ENCODE measurements around the gene C11orf68. TPM values are rescaled to one million over a fixed set of nuclear protein-coding genes. Genes with fewer than 3 reads are reported as not detected.

C11orf68 gene
- total RNA-seq, 4 donors from 2014 or later, result 20.8 to 30.7 (median 23.9) TPM

GRCh38 chr11:65882120-65883057 lies 36.5 kb downstream of the C11orf68 start:
- H3K9me3 ChIP-seq, result no peaks in the 10 kb centered on the region
- intact Hi-C loops (cut with DNase I; ENCODE audit: low total_unique reads), result no loop called here
- no peak overlapping the region for H3K4me3 ChIP-seq
- in situ Hi-C loops (cut with MboI; ENCODE audit: low sequenced_read_pairs in 4 of 4), result loop anchor here (5.0 to 10.0 kb wide), 4 partner anchors 82 to 112 kb away; partner anchors contain the start of gene SART1 (in 1 of the 4)
- peaks cover 2 to 4% of the 10 kb centered on the region in 2 donors for H3K4me1 ChIP-seq
- H3K36me3 ChIP-seq, result peaks cover 0 to 44% of the 10 kb centered on the region in 2 donors
- no peaks in the 10 kb centered on the region for H3K27me3 ChIP-seq
- no peak for TF ChIP-seq POLR2A (IDR thresholded peaks at IDR 0.05)
- no peak overlapping the region for H3K27ac ChIP-seq
- ATAC-seq, result no peak
- DNase-seq, result no peak

GRCh38 chr11:65880844-65881421 lies 37.9 kb downstream of the C11orf68 start:
- ATAC-seq, result no peak
- H3K4me1 ChIP-seq, result no peaks in the 10 kb centered on the region
- H3K36me3 ChIP-seq, result peaks cover 0 to 31% of the 10 kb centered on the region in 2 donors
- DNase-seq, result no peak
- no peaks in the 10 kb centered on the region for H3K9me3 ChIP-seq
- H3K27ac ChIP-seq, result no peak overlapping the region
- in situ Hi-C loops (cut with MboI; ENCODE audit: low sequenced_read_pairs in 4 of 4) (loop anchor here (5.0 to 10.0 kb wide), 4 partner anchors 84 to 114 kb away; partner anchors contain the start of gene SART1 (in 1 of the 4)), intact Hi-C loops (cut with DNase I; ENCODE audit: low total_unique reads) (no loop called here)
- H3K27me3 ChIP-seq, result no peaks in the 10 kb centered on the region
- no peak overlapping the region for H3K4me3 ChIP-seq
- TF ChIP-seq POLR2A (IDR thresholded peaks at IDR 0.05) (no peak), CTCF (IDR thresholded peaks at IDR 0.05 in 4 of 5, conservative IDR thresholded peaks at IDR 0.05 in 1 of 5) (no peak)

GRCh38 chr11:65880027-65880426 lies 38.8 kb downstream of the C11orf68 start:
- H3K4me1 ChIP-seq, result no peaks in the 10 kb centered on the region
- TF ChIP-seq POLR2A (IDR thresholded peaks at IDR 0.05) (no peak), CTCF (IDR thresholded peaks at IDR 0.05 in 4 of 5, conservative IDR thresholded peaks at IDR 0.05 in 1 of 5) (no peak)
- peaks cover 0 to 30% of the 10 kb centered on the region in 2 donors for H3K36me3 ChIP-seq
- intact Hi-C loops (cut with DNase I; ENCODE audit: low total_unique reads) (no loop called here), in situ Hi-C loops (cut with MboI; ENCODE audit: low sequenced_read_pairs in 4 of 4) (loop anchor here (5.0 to 10.0 kb wide), 4 partner anchors 85 to 115 kb away; partner anchors contain the start of gene SART1 (in 1 of the 4))
- no peak for ATAC-seq
- DNase-seq, result no peak
- no peaks in the 10 kb centered on the region for H3K27me3 ChIP-seq
- no peak overlapping the region for H3K4me3 ChIP-seq
- no peak overlapping the region for H3K27ac ChIP-seq
- H3K9me3 ChIP-seq, result no peaks in the 10 kb centered on the region

GRCh38 chr11:65879617-65880016 lies 39.2 kb downstream of the C11orf68 start, which contains the start of gene CTSW:
CTSW (plus strand) TSS chr11:65879837; CDS start chr11:65879855, 18 bp downstream.
- no peak for ATAC-seq

More at GRCh38 chr11:65879617-65880016, 39.2 kb downstream of the C11orf68 start, which contains the start of gene CTSW:
- H3K9me3 ChIP-seq, result no peaks in the 10 kb centered on the region
- no peak for DNase-seq
- no peak within 1 kb of the TSS for H3K4me3 ChIP-seq
- in situ Hi-C loops (cut with MboI; ENCODE audit: low sequenced_read_pairs in 4 of 4) (loop anchor here (5.0 to 10.0 kb wide), 4 partner anchors 85 to 115 kb away; partner anchors contain the start of gene SART1 (in 1 of the 4)), intact Hi-C loops (cut with DNase I; ENCODE audit: low total_unique reads) (no loop called here)
- H3K27me3 ChIP-seq, result no peaks in the 10 kb centered on the region
- TF ChIP-seq POLR2A (IDR thresholded peaks at IDR 0.05) (no peak), CTCF (IDR thresholded peaks at IDR 0.05 in 4 of 5, conservative IDR thresholded peaks at IDR 0.05 in 1 of 5) (no peak)
- H3K36me3 ChIP-seq, result peaks cover 0 to 30% of the 10 kb centered on the region in 2 donors
- no peaks in the 10 kb centered on the region for H3K4me1 ChIP-seq
- no peak within 1 kb of the TSS for H3K27ac ChIP-seq
